HepG2 (cell line): ENCODE measurements around the gene ALOXE3. TPM values are rescaled to one million over a fixed set of nuclear protein-coding genes. Genes with fewer than 3 reads are reported as not detected.

Experiments
- HDAC2 ChIP-seq: sonication (generic); formaldehyde crosslinking; IDR thresholded peaks from 2 replicates; pipeline ENCODE4 v1.4.0; 2020; ENCODE audit warnings: missing genetic modification reagents
- MLX ChIP-seq: IDR thresholded peaks from 2 replicates; pipeline ENCODE4 v1.6.1; 2016
- PHB2 ChIP-seq: fragments of 450-650 bp; IDR thresholded peaks from 2 replicates; pipeline ENCODE4 v1.6.1; 2018; ENCODE audit not compliant: partially characterized antibody
- PRMT3 ChIP-seq: sonication (generic); formaldehyde crosslinking; IDR thresholded peaks from 2 replicates; pipeline ENCODE4 v1.8.1; 2022; ENCODE audit warnings: low read depth, mild to moderate bottlenecking, moderate library complexity, missing genetic modification reagents, borderline replicate concordance
- RBM22 ChIP-seq: fragments of 200-400 bp; formaldehyde crosslinking; optimal IDR thresholded peaks from 2 replicates; pipeline ENCODE3; 2017; ENCODE audit warnings: mild to moderate bottlenecking, low read length, moderate library complexity
- RELA ChIP-seq: sonication (generic); formaldehyde crosslinking; IDR thresholded peaks from 2 replicates; pipeline ENCODE4 v1.4.0; 2020; ENCODE audit warnings: missing genetic modification reagents
- SMYD3 ChIP-seq: sonication (generic); formaldehyde crosslinking; IDR thresholded peaks from 2 replicates; pipeline ENCODE4 v1.8.1; 2023; ENCODE audit warnings: mild to moderate bottlenecking, missing genetic modification reagents
- THAP9 ChIP-seq: sonication (generic); formaldehyde crosslinking; IDR thresholded peaks from 2 replicates; pipeline ENCODE4; 2020; ENCODE audit warnings: missing genetic modification reagents, mild to moderate bottlenecking, borderline replicate concordance
- ZNF441 ChIP-seq: sonication (generic); formaldehyde crosslinking; IDR thresholded peaks from 2 replicates; pipeline ENCODE4 v1.7.0; 2021; ENCODE audit warnings: missing genetic modification reagents, borderline replicate concordance
- ZNF816 ChIP-seq: sonication (generic); formaldehyde crosslinking; IDR thresholded peaks from 2 replicates; pipeline ENCODE4 v1.8.0; 2022; ENCODE audit warnings: missing genetic modification reagents, mild to moderate bottlenecking, borderline replicate concordance
- ZSCAN25 ChIP-seq: sonication (generic); formaldehyde crosslinking; IDR thresholded peaks from 2 replicates; pipeline ENCODE4 v1.8.0; 2022; ENCODE audit warnings: mild to moderate bottlenecking, missing genetic modification reagents
- polyA plus RNA-seq, 8 experiments: library from polyadenylated mRNA; depleted of rRNA in 3 of 8; stranded (reverse) in 7 of 8; unstranded in 1 of 8; fragments of >200 nt; fragmentation: Illumina TruSeq in 4 of 8; extraction: Trizol in 4 of 8; gene quantifications; 2 replicates each; pipeline versions ENCODE4 v1.2.1 to v1.2.3, GENCODE V29; 2011 to 2016; ENCODE audit warnings: low read depth in 4 of 8, missing spikeins in 1 of 8, mixed read lengths in 1 of 8; ENCODE audit not compliant: insufficient read depth in 1 of 8
- total RNA-seq, 5 experiments: library from RNA; depleted of rRNA; stranded (reverse); fragments of >200 nt; fragmentation: Illumina TruSeq; extraction: Trizol; gene quantifications; 2 replicates each; pipeline ENCODE4 v1.2.3, GENCODE V29; 2016; ENCODE audit warnings: low read depth in 1 of 5
- TF ChIP-seq, protein P1 (sequence below): IDR thresholded peaks from 2 replicates; pipeline ENCODE4 v1.6.1; 2012; ENCODE audit warnings: low read depth, low read length, improper control_type of control experiment
- TF ChIP-seq, protein P2 (sequence below): sonication (generic); formaldehyde crosslinking; IDR thresholded peaks from one replicate; pipeline ENCODE4 v1.5.1; 2020; ENCODE audit warnings: mild to moderate bottlenecking, missing genetic modification reagents; ENCODE audit errors: not compliant biosample characterization

The ALOXE3 gene
- total and polyA plus RNA-seq, 2 of the 13 experiments (the other 11 are each of a cell fraction or from before 2014, with no cell fraction given) = 0.07 TPM; not detected in 1

- TF ChIP-seq ZNF816 (CRISPR knock-in tag) (0 out of 2 replicates have a peak, but pooled peaks have one; percentile 31), ZSCAN25 (CRISPR knock-in tag) (peak; percentile 15; the same call in 1 of the 2 replicates), SMYD3 (no peak), PHB2 (no peak), HDAC2 (CRISPR knock-in tag) (peak; percentile 68), RELA (CRISPR knock-in tag) (0 out of 2 replicates have a peak, but pooled peaks have one; percentile 11), PRMT3 (CRISPR knock-in tag) (no peak), THAP9 (CRISPR knock-in tag) (0 out of 2 replicates have a peak, but pooled peaks have one; percentile 37), MLX (CRISPR knock-in tag) (0 out of 2 replicates have a peak, but pooled peaks have one; percentile 22), RBM22 (peak; percentile 97), ZNF441 (peak; percentile 41; the same call in 1 of the 2 replicates)
- TF ChIP-seq, protein P1, sequence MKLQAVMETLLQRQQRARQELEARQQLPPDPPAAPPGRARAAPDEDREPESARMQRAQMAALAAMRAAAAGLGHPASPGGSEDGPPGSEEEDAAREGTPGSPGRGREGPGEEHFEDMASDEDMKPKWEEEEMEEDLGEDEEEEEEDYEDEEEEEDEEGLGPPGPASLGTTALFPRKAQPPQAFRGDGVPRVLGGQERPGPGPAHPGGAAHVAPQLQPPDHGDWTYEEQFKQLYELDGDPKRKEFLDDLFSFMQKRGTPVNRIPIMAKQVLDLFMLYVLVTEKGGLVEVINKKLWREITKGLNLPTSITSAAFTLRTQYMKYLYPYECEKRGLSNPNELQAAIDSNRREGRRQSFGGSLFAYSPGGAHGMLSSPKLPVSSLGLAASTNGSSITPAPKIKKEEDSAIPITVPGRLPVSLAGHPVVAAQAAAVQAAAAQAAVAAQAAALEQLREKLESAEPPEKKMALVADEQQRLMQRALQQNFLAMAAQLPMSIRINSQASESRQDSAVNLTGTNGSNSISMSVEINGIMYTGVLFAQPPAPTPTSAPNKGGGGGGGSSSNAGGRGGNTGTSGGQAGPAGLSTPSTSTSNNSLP = peak; percentile 74
- TF ChIP-seq, protein P2, sequence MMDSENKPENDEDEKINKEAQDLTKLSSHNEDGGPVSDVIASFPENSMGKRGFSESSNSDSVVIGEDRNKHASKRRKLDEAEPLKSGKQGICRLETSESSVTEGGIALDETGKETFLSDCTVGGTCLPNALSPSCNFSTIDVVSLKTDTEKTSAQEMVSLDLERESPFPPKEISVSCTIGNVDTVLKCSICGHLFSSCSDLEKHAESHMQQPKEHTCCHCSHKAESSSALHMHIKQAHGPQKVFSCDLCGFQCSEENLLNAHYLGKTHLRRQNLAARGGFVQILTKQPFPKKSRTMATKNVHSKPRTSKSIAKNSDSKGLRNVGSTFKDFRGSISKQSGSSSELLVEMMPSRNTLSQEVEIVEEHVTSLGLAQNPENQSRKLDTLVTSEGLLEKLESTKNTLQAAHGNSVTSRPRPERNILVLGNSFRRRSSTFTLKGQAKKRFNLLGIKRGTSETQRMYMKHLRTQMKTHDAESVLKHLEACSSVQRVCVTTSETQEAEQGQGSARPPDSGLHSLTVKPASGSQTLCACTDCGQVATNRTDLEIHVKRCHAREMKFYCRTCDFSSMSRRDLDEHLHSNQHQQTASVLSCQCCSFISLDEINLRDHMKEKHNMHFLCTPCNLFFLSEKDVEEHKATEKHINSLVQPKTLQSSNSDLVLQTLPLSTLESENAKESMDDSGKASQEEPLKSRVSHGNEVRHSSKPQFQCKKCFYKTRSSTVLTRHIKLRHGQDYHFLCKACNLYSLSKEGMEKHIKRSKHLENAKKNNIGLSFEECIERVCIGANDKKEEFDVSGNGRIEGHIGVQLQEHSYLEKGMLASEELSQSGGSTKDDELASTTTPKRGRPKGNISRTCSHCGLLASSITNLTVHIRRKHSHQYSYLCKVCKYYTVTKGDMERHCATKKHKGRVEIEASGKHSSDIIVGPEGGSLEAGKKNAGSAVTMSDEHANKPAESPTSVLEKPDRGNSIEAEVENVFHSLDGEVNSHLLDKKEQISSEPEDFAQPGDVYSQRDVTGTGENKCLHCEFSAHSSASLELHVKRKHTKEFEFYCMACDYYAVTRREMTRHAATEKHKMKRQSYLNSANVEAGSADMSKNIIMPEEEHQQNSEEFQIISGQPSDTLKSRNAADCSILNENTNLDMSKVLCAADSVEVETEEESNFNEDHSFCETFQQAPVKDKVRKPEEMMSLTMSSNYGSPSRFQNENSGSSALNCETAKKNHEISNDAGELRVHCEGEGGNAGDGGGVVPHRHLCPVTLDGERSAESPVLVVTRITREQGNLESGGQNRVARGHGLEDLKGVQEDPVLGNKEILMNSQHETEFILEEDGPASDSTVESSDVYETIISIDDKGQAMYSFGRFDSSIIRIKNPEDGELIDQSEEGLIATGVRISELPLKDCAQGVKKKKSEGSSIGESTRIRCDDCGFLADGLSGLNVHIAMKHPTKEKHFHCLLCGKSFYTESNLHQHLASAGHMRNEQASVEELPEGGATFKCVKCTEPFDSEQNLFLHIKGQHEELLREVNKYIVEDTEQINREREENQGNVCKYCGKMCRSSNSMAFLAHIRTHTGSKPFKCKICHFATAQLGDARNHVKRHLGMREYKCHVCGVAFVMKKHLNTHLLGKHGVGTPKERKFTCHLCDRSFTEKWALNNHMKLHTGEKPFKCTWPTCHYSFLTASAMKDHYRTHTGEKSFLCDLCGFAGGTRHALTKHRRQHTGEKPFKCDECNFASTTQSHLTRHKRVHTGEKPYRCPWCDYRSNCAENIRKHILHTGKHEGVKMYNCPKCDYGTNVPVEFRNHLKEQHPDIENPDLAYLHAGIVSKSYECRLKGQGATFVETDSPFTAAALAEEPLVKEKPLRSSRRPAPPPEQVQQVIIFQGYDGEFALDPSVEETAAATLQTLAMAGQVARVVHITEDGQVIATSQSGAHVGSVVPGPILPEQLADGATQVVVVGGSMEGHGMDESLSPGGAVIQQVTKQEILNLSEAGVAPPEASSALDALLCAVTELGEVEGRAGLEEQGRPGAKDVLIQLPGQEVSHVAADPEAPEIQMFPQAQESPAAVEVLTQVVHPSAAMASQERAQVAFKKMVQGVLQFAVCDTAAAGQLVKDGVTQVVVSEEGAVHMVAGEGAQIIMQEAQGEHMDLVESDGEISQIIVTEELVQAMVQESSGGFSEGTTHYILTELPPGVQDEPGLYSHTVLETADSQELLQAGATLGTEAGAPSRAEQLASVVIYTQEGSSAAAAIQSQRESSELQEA (CRISPR knock-in tag) = no peak
Observed at GRCh38 chr17:8119581-8120519, 1.5 kb upstream of the ALOXE3 start (continued).
